ENCODE data around the gene UNC5B. TPM values are rescaled to one million over a fixed set of nuclear protein-coding genes. Genes with fewer than 3 reads are reported as not detected.
A peak's percentile ranks its signal among the peaks of the same experiment; 100 is the strongest.

Gene UNC5B
- total and polyA plus RNA-seq, 7 experiments from 2014 or later: 0.08 TPM; not detected in 5

- Mint-ChIP-seq H3K27ac (no peak overlapping the region), H3K4me1 (peaks cover 0 to 6% (median 5%) of the 10 kb centered on the region in 7 donors), H3K27me3 (no peaks in the 10 kb centered on the region), H3K36me3 (no peaks in the 10 kb centered on the region), H3K4me3 (no peak overlapping the region), H3K9me3 (no peaks in the 10 kb centered on the region)
- intact Hi-C loops (cut with micrococcal nuclease): loop anchor here in 1 of 2 donors (10.0 kb wide), 1 partner anchor 375 kb away; no protein-coding TSS in a partner anchor
- H3K4me3 ChIP-seq (ENCODE audit: low read length): no peak overlapping the region
- no peak overlapping the region for H3K27ac ChIP-seq (ENCODE audit: low read depth, low read length)
- H3K36me3 ChIP-seq (ENCODE audit: control insufficient read depth in 2 of 3, insufficient read depth in 3 of 3, low read length in 3 of 3): no peaks in the 10 kb centered on the region
- H3K9me3 ChIP-seq (ENCODE audit: control insufficient read depth in 2 of 3, low read length in 3 of 3): no peaks in the 10 kb centered on the region
- H3K4me1 ChIP-seq (ENCODE audit: control insufficient read depth in 2 of 2, insufficient read depth in 2 of 2, low read length in 2 of 2): no peaks in the 10 kb centered on the region
- ATAC-seq (no peak), DNase-seq (no peak)
- ChIA-PET POLR2A (no interaction called here), CTCF (no interaction called here)
- no peaks in the 10 kb centered on the region for H3K27me3 ChIP-seq (ENCODE audit: control insufficient read depth in 2 of 2, insufficient read depth in 2 of 2, low read length in 2 of 2)
These were observed 67.3 kb downstream of the UNC5B start for GRCh38 chr10:71279590-71280170.

- no peak for DNase-seq
- no peaks in the 10 kb centered on the region for H3K36me3 Mint-ChIP-seq
- no peaks in the 10 kb centered on the region for H3K36me3 ChIP-seq (ENCODE audit: control insufficient read depth in 2 of 3, insufficient read depth in 3 of 3, low read length in 3 of 3)
- POLR2A ChIA-PET: no interaction called here
- no peaks in the 10 kb centered on the region for H3K27me3 ChIP-seq (ENCODE audit: control insufficient read depth in 2 of 2, insufficient read depth in 2 of 2, low read length in 2 of 2)
- no peaks in the 10 kb centered on the region for H3K27me3 Mint-ChIP-seq
- CTCF ChIA-PET: no interaction called here
- peaks cover 0 to 2% (median 1%) of the 10 kb centered on the region in 7 donors for H3K4me1 Mint-ChIP-seq
- H3K27ac Mint-ChIP-seq: no peak overlapping the region
- H3K4me3 ChIP-seq (ENCODE audit: low read length): no peak overlapping the region
- intact Hi-C loops (cut with micrococcal nuclease): loop anchor here in 1 of 2 donors (10.0 kb wide), 1 partner anchor 375 kb away; no protein-coding TSS in a partner anchor
- H3K4me3 Mint-ChIP-seq: no peak overlapping the region
- no peak overlapping the region for H3K27ac ChIP-seq (ENCODE audit: low read depth, low read length)
- H3K4me1 ChIP-seq (ENCODE audit: control insufficient read depth in 2 of 2, insufficient read depth in 2 of 2, low read length in 2 of 2): no peaks in the 10 kb centered on the region
- ATAC-seq: no peak
- H3K9me3 ChIP-seq (ENCODE audit: control insufficient read depth in 2 of 3, low read length in 3 of 3): no peaks in the 10 kb centered on the region
- H3K9me3 Mint-ChIP-seq: no peaks in the 10 kb centered on the region
These were observed 67.8 kb downstream of the UNC5B start for GRCh38 chr10:71280216-71280615.

- CTCF ChIA-PET: interaction anchor here (0.7 kb wide), 1 partner anchor 655 kb away, joined by 3 read pairs; no protein-coding TSS in a partner anchor
- no peak overlapping the region for H3K27ac Mint-ChIP-seq
- DNase-seq: no peak
These were observed 68.5 kb downstream of the UNC5B start for GRCh38 chr10:71280825-71281224.

GRCh38 chr10:71281646-71282322 lies 69.4 kb downstream of the UNC5B start:
- Mint-ChIP-seq H3K9me3 (no peaks in the 10 kb centered on the region), H3K36me3 (no peaks in the 10 kb centered on the region), H3K27me3 (no peaks in the 10 kb centered on the region), H3K4me3 (no peak overlapping the region), H3K27ac (no peak overlapping the region), H3K4me1 (no peaks in the 10 kb centered on the region)
- intact Hi-C loops (cut with micrococcal nuclease): loop anchor here in 1 of 2 donors (10.0 kb wide), 1 partner anchor 377 kb away; no protein-coding TSS in a partner anchor
- Histone ChIP-seq H3K36me3 (ENCODE audit: control insufficient read depth in 2 of 3, insufficient read depth in 3 of 3, low read length in 3 of 3) (no peaks in the 10 kb centered on the region), H3K9me3 (ENCODE audit: control insufficient read depth in 2 of 3, low read length in 3 of 3) (no peaks in the 10 kb centered on the region), H3K27me3 (ENCODE audit: control insufficient read depth in 2 of 2, insufficient read depth in 2 of 2, low read length in 2 of 2) (no peaks in the 10 kb centered on the region), H3K4me1 (ENCODE audit: control insufficient read depth in 2 of 2, insufficient read depth in 2 of 2, low read length in 2 of 2) (no peaks in the 10 kb centered on the region), H3K4me3 (ENCODE audit: low read length) (no peak overlapping the region), H3K27ac (ENCODE audit: low read depth, low read length) (no peak overlapping the region)
- DNase-seq (no peak), ATAC-seq (no peak)
- ChIA-PET CTCF (no interaction called here), POLR2A (no interaction called here)

More at GRCh38 chr10:71280825-71281224, 68.5 kb downstream of the UNC5B start:
- no peaks in the 10 kb centered on the region for H3K36me3 Mint-ChIP-seq
- no peaks in the 10 kb centered on the region for H3K27me3 ChIP-seq (ENCODE audit: control insufficient read depth in 2 of 2, insufficient read depth in 2 of 2, low read length in 2 of 2)
- H3K27ac ChIP-seq (ENCODE audit: low read depth, low read length): no peak overlapping the region
- H3K9me3 ChIP-seq (ENCODE audit: control insufficient read depth in 2 of 3, low read length in 3 of 3): no peaks in the 10 kb centered on the region
- H3K4me3 ChIP-seq (ENCODE audit: low read length): no peak overlapping the region
- intact Hi-C loops (cut with micrococcal nuclease): loop anchor here in 1 of 2 donors (10.0 kb wide), 1 partner anchor 376 kb away; no protein-coding TSS in a partner anchor
- no peaks in the 10 kb centered on the region for H3K4me1 ChIP-seq (ENCODE audit: control insufficient read depth in 2 of 2, insufficient read depth in 2 of 2, low read length in 2 of 2)
- H3K4me1 Mint-ChIP-seq: no peaks in the 10 kb centered on the region
- H3K9me3 Mint-ChIP-seq: no peaks in the 10 kb centered on the region
- H3K27me3 Mint-ChIP-seq: no peaks in the 10 kb centered on the region
- POLR2A ChIA-PET: no interaction called here
- ATAC-seq: no peak
- no peak overlapping the region for H3K4me3 Mint-ChIP-seq
- no peaks in the 10 kb centered on the region for H3K36me3 ChIP-seq (ENCODE audit: control insufficient read depth in 2 of 3, insufficient read depth in 3 of 3, low read length in 3 of 3)

- H3K4me1 ChIP-seq (ENCODE audit: control insufficient read depth in 2 of 2, insufficient read depth in 2 of 2, low read length in 2 of 2): no peaks in the 10 kb centered on the region
- no peak overlapping the region for H3K27ac ChIP-seq (ENCODE audit: low read depth, low read length)
- H3K4me3 ChIP-seq (ENCODE audit: low read length): no peak overlapping the region
- no peak overlapping the region for H3K27ac Mint-ChIP-seq
- ChIA-PET POLR2A (no interaction called here), CTCF (no interaction called here)
- no peaks in the 10 kb centered on the region for H3K9me3 Mint-ChIP-seq
- no peaks in the 10 kb centered on the region for H3K36me3 Mint-ChIP-seq
- H3K4me3 Mint-ChIP-seq: no peak overlapping the region
- DNase-seq (no peak), ATAC-seq (no peak)
- intact Hi-C loops (cut with micrococcal nuclease): loop anchor here in 1 of 2 donors (10.0 kb wide), 1 partner anchor 378 kb away; no protein-coding TSS in a partner anchor
- H3K36me3 ChIP-seq (ENCODE audit: control insufficient read depth in 2 of 3, insufficient read depth in 3 of 3, low read length in 3 of 3): no peaks in the 10 kb centered on the region
- no peaks in the 10 kb centered on the region for H3K27me3 ChIP-seq (ENCODE audit: control insufficient read depth in 2 of 2, insufficient read depth in 2 of 2, low read length in 2 of 2)
- H3K27me3 Mint-ChIP-seq: no peaks in the 10 kb centered on the region
- H3K9me3 ChIP-seq (ENCODE audit: control insufficient read depth in 2 of 3, low read length in 3 of 3): no peaks in the 10 kb centered on the region
- no peaks in the 10 kb centered on the region for H3K4me1 Mint-ChIP-seq
These were observed 69.9 kb downstream of the UNC5B start for GRCh38 chr10:71282323-71282680.

GRCh38 chr10:71283410-71283809 lies 71.0 kb downstream of the UNC5B start:
- Histone ChIP-seq H3K36me3 (ENCODE audit: control insufficient read depth in 2 of 3, insufficient read depth in 3 of 3, low read length in 3 of 3) (no peaks in the 10 kb centered on the region), H3K4me3 (ENCODE audit: low read length) (no peak overlapping the region), H3K9me3 (ENCODE audit: control insufficient read depth in 2 of 3, low read length in 3 of 3) (no peaks in the 10 kb centered on the region), H3K27ac (ENCODE audit: low read depth, low read length) (no peak overlapping the region), H3K4me1 (ENCODE audit: control insufficient read depth in 2 of 2, insufficient read depth in 2 of 2, low read length in 2 of 2) (no peaks in the 10 kb centered on the region), H3K27me3 (ENCODE audit: control insufficient read depth in 2 of 2, insufficient read depth in 2 of 2, low read length in 2 of 2) (no peaks in the 10 kb centered on the region)
- H3K27ac Mint-ChIP-seq: no peak overlapping the region
- no peak for DNase-seq
- H3K4me1 Mint-ChIP-seq: no peaks in the 10 kb centered on the region
- CTCF ChIA-PET: no interaction called here
- H3K36me3 Mint-ChIP-seq: no peaks in the 10 kb centered on the region
- POLR2A ChIA-PET: no interaction called here
- ATAC-seq: no peak
- intact Hi-C loops (cut with micrococcal nuclease): loop anchor here in 1 of 2 donors (10.0 kb wide), 1 partner anchor 379 kb away; no protein-coding TSS in a partner anchor
- H3K27me3 Mint-ChIP-seq: no peaks in the 10 kb centered on the region
- H3K9me3 Mint-ChIP-seq: no peaks in the 10 kb centered on the region
- H3K4me3 Mint-ChIP-seq: peak overlapping the region in 1 of 10 donors; percentile 53

GRCh38 chr10:71283876-71284275 lies 71.5 kb downstream of the UNC5B start:
- Histone ChIP-seq H3K9me3 (ENCODE audit: control insufficient read depth in 2 of 3, low read length in 3 of 3) (no peaks in the 10 kb centered on the region), H3K36me3 (ENCODE audit: control insufficient read depth in 2 of 3, insufficient read depth in 3 of 3, low read length in 3 of 3) (no peaks in the 10 kb centered on the region), H3K4me1 (ENCODE audit: control insufficient read depth in 2 of 2, insufficient read depth in 2 of 2, low read length in 2 of 2) (no peaks in the 10 kb centered on the region), H3K4me3 (ENCODE audit: low read length) (no peak overlapping the region), H3K27me3 (ENCODE audit: control insufficient read depth in 2 of 2, insufficient read depth in 2 of 2, low read length in 2 of 2) (no peaks in the 10 kb centered on the region), H3K27ac (ENCODE audit: low read depth, low read length) (no peak overlapping the region)
- CTCF ChIA-PET: no interaction called here
- ATAC-seq (no peak), DNase-seq (no peak)
- H3K4me1 Mint-ChIP-seq: no peaks in the 10 kb centered on the region
- H3K27ac Mint-ChIP-seq: no peak overlapping the region
- intact Hi-C loops (cut with micrococcal nuclease): loop anchor here in 1 of 2 donors (10.0 kb wide), 1 partner anchor 379 kb away; no protein-coding TSS in a partner anchor
- H3K27me3 Mint-ChIP-seq: no peaks in the 10 kb centered on the region
- H3K4me3 Mint-ChIP-seq: no peak overlapping the region
- no peaks in the 10 kb centered on the region for H3K9me3 Mint-ChIP-seq
- POLR2A ChIA-PET: no interaction called here
- no peaks in the 10 kb centered on the region for H3K36me3 Mint-ChIP-seq

Data from naive thymus-derived CD4-positive, alpha-beta T cell (primary cell).